GM19467 (cell line): Measurements from ENCODE around the gene PTGR1.
"Not testable (repeated sequence)": the region's sequence is repeated elsewhere in the genome, so short reads cannot be mapped to it uniquely, and the experiment has no call there.

Source experiments
- ATAC-seq: cut with Tn5 transposase; IDR thresholded peaks from one replicate; pipeline ENCODE4 v1.9.1; 2021; ENCODE audit warnings: mild to moderate bottlenecking, moderate library complexity; ENCODE audit not compliant: unreplicated experiment

Gene PTGR1

DNA sequence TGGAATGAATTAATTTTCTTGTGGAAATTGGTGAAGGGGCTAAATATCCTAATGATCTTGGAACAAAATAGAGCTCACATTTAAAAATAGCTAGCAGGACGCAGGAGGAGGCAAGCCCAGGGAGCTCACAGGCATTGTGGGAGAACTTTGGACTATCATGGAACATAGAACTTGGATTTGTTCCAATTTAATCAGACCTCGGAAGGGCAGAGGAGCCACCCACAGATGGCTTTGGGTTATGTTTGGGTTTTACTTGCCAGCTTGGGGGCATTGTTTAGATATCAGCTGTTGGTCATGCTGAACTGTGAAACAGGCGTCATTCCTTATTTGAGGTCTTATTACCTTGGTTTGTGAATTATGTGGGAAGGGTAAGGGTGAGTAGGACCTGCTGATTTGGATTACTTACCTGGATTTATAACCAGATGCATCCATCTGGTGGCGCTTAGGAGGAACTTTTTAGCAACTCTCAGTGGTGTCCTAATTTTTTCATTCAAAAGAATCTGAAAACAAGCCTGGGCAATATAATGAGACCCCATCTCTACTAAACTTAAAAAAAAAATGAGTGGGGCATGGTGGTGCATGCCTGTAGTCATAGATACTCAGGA is 14.1 kb upstream of the PTGR1 start:
- no peak for ATAC-seq

DNA sequence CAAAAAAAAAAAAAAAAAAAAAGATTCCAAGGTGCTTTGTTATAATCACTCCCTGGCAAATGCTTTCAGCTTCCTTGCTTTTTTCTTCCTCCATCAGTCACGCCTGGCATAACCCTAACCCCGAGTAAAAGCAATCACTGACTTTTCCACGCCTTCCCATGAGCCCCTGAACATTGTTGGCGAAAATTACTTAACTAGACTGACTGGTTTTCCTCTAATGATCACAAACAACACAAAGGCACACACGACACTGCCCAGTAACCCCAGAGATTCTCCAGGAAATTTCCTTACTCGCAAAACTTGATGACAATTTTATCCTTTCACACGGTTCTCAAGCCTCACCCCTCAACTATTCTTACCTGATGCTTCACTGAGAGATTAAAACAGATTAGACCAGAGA is 11.4 kb upstream of the PTGR1 start:
- ATAC-seq: no peak

DNA sequence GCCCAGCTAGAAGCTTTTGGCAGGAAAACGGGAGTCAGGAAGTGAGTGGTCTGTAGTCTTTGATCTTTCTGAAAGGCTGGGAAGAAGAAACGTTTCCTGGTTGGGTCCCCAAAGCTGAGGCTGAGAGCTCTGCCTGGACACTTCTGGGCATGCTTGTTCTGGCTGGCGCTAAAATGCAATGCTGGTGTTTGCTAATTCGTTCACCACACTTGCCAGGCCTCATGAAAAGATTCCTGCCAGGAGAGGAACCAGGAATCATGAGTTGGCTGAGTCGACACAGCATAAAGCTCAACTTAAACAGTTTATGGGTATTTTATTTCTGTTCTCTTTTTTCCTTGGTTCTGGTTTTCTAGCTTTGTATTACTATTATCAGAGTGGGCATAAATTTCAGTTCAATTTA is 10.7 kb upstream of the PTGR1 start:
- ATAC-seq: no peak

DNA sequence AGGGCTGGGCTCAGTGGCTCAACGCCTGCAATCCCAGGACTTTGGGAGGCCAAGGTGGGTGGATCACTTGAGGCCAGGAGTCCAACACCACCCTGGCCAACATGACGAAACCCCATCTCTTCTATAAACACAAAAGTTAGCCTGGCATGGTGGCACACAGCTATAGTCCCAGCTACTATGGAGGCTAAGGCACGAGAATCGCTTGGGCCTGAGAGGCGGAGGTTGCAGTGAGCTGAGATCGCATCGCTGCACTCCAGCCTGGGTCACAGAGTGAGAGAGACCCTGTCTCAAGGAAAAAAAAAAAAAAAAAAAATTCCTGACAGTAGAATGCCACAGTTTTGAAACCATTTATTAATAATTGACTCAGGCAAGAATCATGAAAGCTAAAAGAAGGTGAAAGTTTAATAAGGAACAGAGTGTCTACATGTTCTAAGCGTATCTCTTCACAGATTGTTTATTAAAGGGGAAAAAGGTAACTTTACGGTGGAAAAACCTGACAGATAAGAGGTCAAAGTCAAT is 5.7 kb upstream of the PTGR1 start:
- ATAC-seq: no peak

DNA sequence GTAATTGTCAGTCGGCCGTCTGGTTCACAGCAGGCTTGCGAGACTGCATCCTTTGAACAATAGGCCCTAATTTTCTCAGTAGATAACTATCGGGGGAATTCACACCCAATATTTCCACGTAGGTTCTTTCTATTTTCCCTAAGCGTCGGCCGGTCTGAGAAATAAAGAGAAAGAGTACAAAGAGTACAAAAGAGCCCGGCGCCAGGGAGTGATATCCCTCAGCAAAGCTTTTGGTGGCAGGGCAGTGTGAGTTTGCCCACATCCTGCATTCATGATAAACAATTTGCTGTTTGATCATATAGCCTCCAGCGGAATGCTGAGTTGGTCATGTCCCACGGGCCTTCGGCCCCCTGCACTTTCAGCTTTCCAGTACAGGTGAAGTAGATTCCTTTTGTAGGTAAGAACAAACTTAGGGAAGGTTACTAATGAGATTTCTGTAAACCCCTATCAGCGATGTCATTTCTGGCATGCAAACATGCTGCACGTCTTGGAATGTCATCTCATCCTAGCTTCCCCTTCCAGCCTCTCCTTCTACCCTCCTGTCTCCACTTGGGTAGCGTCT is 4.7 kb upstream of the PTGR1 start:
- no peak for ATAC-seq

DNA sequence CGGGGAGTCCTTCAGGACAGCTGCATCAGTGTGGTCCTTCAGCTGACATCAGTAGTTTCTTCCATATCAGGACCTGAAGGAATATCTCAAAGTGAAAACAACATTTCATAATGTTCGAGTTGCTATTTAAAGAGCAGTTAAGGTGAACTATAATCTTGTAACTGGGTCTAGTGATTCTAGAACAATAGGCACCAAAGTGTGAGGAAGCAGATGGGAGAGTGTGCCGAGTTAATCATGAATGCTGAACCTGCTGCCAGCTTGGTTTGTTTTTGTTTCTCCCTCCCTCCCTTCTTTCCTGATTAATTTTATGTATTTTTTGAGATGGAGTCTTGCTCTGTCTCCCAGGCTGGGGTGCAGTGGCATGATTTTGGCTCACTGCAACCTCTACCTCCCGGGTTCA is 3.6 kb upstream of the PTGR1 start:
- no peak for ATAC-seq

DNA sequence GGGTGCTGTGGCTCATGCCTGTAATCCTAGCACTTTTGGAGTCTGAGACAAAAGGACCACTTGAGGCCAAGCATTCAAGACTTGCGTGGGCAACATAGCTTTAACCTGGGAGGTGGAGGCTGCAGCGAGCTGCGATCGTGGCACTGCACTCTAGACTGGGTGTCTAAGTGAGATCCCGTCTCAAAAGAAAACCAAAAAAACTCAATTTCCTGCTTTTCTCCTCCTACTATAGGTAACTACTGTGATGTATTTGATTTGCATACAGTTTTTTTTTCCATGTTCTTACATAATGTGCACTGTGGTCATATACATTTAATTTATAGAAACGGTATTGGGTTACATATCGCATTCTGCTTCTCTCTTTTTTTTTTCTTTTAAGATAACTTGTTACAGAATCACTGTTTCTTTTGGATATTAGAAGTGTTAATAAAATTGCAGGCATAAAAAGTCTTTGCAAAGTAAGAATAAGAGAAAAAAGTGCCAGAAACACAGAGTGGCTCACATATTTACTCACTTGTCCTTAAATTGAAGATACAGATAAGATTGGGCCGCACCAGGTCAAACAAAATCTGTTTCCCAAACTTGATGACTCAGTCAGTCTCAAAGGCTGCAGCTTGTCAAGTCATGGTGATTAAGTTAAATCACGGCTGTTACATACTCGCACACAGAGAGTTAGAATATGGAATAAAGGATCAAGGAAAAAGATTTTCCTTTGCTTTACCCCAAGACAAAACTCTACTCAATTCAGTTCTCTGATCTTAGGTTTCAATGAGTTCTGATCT is 2.0 kb upstream of the PTGR1 start:
- ATAC-seq: no peak

DNA sequence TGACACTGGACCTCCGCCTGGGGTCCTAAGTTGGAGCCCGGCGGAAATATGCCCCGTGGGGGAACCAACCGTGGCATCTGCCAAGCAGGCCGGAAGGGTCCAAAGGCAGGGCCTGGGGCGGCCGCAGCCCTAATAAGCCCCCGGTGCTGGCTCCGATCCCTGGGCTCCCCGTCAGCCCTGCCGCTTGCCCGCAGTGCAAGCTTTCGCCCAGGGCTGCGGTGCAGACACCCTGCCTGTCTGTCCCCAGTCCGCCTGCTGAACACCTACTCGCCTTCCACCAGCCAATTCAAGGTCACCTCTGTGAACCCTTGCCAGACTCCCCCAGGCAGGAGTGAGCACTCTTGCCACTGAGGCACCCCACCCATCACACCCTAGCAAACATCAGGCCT is 502 bp upstream of the PTGR1 start:
- ATAC-seq: no peak

DNA sequence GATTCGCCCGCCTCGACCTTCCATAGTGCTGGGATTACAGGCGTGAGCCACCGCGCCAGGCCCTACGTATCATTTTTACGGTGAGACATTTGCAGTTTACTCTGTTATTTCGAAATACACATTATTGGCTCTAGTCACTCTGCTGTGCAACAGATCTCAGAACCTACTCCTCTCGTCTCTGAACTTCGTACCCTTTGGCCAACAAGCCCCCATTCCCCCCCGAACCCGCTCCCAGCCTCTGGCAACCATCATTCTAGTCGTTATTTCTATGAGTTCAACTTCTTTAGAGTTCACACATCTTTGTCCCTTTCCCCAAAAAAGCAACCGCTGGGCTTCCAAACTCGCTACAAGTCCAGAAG is 735 bp downstream of the PTGR1 start:
- no peak for ATAC-seq

DNA sequence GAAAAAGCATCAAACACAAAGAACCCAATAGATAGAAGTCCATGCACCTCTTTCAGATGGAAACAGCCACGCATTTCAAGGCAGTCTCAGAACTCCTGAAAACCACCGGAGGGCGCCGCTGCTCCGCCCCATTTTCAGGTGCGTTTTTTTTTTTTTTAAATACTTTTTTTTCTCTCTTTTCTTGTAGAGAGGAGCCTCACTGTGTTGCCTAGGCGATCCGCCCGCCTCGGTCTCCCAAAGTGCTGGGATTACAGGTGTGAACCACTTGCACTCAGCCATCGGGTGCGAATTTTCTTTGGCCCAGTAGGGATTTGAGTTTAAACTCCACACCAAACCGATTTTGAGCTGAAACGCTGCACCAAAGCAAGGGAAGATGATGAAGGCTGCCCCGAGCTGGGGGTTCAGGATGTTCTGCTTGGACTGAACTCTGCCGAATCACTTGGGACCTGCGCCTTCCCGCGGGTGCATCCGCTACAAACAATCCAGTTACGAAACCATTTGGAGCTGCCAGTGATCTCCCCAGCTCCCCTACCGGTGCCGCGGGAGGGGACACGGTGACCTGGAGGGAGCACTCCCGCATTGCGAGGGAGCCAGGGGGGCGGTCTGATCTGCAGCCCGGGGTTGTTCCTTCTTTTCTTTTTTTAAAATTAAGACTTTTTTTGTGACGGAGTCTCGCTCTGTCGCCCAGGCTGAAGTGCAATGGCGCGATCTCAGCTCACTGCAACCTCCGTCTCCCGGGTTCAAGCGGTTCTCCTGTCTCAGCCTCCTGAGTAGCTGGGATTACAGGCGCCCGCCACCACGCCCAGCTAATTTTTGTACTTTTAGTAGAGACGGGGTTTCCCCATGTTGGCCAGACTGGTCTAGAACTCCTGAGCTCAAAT is 1.4 kb downstream of the PTGR1 start:
- peak; percentile 45 for ATAC-seq

DNA sequence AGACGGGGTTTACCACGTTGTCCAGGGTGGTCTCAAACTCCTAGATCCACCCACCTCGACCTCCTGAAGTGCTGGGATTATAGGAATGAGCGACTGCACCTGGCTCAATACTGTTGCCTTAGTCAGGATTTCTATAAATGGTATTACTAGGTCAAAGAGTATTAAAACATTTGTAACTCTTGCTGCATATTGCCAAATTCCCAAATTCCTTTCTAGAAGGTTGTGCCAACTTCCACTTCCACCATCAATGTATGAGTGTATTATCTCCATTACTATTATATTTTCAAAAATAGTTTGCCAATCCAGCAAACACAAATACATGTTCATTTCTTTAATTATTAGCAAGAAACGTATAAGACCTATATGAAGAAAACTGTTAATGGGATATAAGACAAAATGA is 10.6 kb downstream of the PTGR1 start:
- no peak for ATAC-seq

DNA sequence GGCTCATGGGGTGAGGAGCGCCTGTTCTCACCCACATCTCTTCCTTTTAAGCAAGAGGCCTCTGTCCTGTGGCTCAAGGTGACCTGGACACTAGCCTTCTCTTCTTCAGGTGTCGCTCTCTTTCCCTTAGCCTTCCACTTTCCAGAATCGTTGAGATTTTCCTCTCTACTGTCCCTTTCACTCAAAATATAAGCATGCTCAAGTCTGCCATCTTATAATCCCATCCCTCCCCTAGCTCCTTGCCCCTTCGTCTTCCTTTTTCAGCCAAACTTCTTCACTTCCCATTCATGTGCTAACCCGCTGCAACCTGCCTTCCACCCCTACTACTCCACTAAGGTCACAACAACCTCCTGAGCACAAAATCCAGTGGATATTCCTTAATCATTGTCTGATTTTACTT is 13.1 kb downstream of the PTGR1 start:
- no peak for ATAC-seq

DNA sequence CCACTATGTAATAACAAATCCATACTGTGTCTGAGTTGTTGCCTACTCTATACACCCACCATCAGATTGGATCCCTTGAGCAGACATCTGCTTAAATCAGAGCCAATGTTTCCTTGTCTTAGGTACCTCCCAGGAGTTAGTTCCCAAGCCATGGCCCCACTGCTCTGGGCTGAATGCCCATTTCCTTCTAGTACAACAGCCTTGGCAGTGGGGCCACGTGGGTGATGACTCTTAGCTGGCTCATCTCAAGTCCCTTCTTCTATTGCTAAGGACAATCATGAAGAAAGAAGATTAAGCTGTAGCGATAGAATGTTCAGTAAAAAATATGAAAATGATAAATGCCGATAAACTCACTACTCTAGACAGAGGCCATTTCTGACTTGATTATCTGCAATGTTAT is 16.6 kb downstream of the PTGR1 start:
- ATAC-seq: no peak

DNA sequence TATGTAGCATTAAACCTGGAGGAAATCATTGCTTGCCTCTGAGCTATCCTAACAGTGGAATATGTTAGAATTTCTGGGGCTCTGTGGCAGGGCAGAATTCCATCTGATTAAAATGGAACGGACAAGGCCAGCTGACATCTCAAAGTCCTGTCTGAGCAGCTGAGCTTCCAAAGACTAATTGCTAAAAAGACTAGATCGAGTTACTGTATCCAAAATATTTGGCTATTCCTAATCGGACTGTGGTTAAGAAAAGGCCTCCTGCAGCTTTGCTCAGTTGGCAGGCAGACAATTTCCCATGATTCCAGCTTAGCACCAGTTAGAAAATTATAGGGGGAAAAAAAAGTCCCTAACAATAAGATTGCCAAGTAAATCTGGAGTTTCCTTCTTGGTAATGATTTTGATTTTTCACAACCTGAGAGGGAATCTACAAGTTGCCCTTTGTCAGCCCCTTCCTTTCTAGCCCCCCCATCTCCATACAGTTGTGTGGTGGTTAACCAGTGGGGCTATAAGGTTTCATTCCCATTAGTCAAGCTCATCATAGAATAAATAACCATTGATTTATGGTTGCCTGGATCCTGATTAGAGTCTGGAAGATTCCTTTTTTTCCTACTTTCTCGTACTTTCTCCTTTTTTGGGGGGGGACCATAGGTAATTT is 26.4 kb downstream of the PTGR1 start:
- no peak for ATAC-seq

DNA sequence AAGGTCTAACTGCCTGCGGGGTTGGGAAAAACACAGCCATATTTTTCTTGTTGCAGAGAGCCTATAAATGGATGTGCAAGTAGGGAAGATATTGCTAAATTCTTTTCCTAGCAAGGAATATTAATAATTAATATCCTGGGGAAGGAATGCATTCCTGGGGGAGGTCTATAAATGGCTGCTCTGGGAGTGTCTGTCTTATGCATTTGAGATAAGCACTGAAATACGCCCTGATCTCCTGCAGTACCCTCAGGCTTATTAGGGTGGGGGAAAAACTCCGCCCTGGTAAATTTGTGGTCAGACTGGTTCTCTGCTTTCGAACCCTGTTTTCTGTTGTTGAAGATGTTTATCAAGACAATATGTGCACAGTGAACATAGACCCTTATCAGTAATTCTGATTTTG is 31.3 kb downstream of the PTGR1 start:
- not testable (repeated sequence) for ATAC-seq

DNA sequence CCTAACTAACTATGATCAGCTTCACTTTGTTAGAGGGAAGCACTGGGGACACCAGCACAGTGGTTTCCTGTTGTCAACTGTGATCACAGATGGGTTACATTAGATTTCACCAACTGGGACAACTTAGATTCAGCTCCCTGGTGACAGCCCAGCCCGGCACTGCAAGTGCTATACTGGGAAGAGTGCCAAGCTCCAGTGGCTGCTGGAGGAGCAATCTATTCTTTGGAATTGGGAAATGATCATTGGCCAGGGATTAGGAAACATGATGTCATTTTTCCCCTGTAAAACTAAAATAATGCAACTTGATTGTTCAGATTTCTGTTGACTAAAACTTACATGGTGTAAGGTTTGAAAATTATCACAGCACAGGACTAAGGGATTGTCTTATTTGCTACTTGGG is 33.2 kb downstream of the PTGR1 start:
- ATAC-seq: no peak

DNA sequence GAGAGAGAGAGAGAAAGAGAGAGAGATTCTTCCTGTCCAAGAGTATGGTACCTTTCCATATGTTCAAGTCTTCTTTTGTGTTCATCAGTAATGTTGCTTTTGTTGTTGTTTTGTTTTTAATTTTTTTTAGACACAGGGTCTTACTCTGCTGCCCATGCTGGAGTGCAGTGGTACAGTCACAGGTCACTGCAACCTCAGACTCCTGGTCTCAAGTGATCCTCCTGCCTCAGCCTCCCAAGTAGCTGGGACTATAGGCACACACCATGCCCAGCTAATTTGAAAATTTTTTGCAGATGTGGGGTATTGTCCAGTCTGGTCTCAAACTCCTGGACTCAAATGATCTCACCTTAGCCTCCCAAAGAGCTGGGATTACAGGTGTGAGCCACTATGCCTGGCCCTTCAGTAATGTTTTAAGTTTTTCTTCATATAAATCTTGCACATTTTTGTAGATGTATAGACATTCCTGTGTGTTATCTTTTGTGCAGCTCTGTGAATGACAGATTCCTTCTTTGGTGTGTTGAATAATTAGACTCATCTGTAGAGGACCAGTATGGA is 38.2 kb downstream of the PTGR1 start:
- no peak for ATAC-seq

DNA sequence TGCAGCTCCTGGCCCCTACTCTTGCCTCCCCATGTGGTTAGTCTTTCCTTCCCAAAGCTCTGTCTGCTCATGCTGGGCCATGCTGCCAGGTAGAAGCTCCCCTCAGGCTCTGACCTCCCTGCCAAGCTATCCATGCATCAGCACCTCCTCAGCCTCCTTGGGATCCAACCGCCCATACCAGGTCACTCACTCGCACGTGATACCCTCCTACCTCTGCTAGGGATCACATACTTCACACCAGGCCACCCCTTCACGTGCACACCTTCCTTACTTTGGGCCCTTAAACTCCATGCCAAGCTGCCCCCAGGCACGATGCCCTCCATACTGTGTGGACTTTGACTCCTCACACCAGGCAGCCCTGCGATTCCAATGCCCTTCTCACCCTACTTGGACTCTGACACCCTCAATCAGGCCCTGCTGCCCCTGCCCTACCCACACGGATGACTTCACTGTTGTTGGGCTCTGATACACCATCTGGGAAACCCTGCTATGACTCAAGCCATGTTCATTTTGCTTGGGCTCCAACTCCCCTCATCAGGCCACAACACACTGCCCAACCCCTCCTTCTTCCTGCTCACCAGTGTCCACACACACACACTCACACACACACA is 40.3 kb downstream of the PTGR1 start:
- ATAC-seq: no peak

DNA sequence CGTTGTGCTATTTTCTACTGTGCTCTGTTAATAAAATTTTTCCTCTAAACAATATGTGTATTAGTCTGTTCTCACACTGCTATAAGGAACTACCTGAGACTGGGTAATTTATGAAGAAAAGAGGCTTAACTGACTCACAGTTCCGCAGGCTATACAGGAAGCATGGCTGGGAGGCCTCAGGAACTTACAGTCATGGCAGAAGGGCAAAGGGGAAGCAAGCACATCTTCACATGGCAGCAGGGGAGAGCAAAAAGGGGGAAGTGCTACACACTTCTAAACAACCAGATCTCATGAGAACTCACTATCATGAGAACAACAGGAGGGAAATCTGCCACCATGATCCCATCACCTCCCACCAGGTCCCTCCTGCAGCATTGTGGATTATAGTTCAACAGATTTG is 44.0 kb downstream of the PTGR1 start:
- not testable (repeated sequence) for ATAC-seq

DNA sequence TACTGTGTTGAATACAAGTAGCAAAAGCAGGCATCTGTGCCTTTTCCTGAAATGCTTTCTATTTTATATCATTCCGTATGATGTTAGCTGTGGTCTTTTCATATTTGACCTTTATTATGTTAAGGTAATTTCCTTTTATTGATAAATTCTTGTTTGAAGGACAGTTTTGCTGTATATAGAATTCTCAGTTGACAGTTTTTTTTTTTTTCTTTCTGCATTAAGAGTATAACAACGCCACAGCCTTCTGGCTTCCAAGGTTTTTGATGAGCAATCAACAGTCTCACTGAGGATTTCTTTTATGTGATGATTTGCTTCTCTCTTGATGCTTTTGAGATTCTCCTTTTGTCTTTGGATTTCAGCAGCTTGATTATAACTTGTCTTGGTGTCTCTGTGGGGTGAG is 50.8 kb downstream of the PTGR1 start:
- no peak for ATAC-seq
